Lower lobe of right lung (tissue), 2 donors: ENCODE results near the gene ZFHX3. TPM values are rescaled to one million over a fixed set of nuclear protein-coding genes. Genes with fewer than 3 reads are reported as not detected.
A peak's percentile ranks its signal among the peaks of the same experiment; 100 is the strongest.

Source experiments
- ATAC-seq, 2 donors: fragments of 200-7000 bp; cut with Tn5 transposase; one replicate each; pipeline ENCODE4 v1.9.1; 2020 to 2022; ENCODE audit warnings: mild to moderate bottlenecking in 2 of 2, moderate library complexity in 2 of 2
- DNase-seq: peaks from one replicate; pipeline ENCODE4 v3.0.0-alpha.2; 2020
- H3K27ac ChIP-seq: fragments of 200-600 bp; one replicate; pipeline ENCODE4 v1.8.0; 2022
- H3K27me3 ChIP-seq: fragments of 200-600 bp; one replicate; pipeline ENCODE4 v1.8.0; 2022; ENCODE audit warnings: low read depth
- H3K36me3 ChIP-seq: fragments of 200-600 bp; one replicate; pipeline ENCODE4 v1.8.0; 2022; ENCODE audit warnings: mild to moderate bottlenecking
- H3K4me1 ChIP-seq: fragments of 200-600 bp; one replicate; pipeline ENCODE4 v1.8.0; 2022
- H3K4me3 ChIP-seq: fragments of 200-600 bp; one replicate; pipeline ENCODE4 v1.8.0; 2022; ENCODE audit warnings: mild to moderate bottlenecking
- H3K9me3 ChIP-seq: fragments of 200-600 bp; one replicate; pipeline ENCODE4 v1.8.0; 2022
- CTCF ChIP-seq: fragments of 200-600 bp; IDR thresholded peaks from one replicate; pipeline ENCODE4 v1.8.0; 2022; ENCODE audit warnings: antibody characterized with exemption, mild to moderate bottlenecking
- intact Hi-C: fragments of 100-400 bp; cut with DNase I; formaldehyde crosslinking; loops from one replicate; pipeline ENCODE4 v1.11.0; 2022
- total RNA-seq: library from RNA; stranded (reverse); fragmentation: NEBNext Ultra II Directional; extraction: Animal tissue kit (Norgen Biotek cat#: 25700); gene quantifications from one replicate; pipeline ENCODE4 v1.2.1, GENCODE V29; 2021
- donor health status: DM: no; HTN: yes; CAD: no; lungs with severe emphysema.

Gene ZFHX3
- total RNA-seq, 1 donor from 2014 or later, result 29.3 TPM

GRCh38 chr16:73040136-73040535 is 7.8 kb downstream of the ZFHX3 start:
- no peak for TF ChIP-seq CTCF
- Histone ChIP-seq H3K36me3 (no peaks in the 10 kb centered on the region), H3K4me3 (no peak overlapping the region), H3K4me1 (peaks cover 51% of the 10 kb centered on the region), H3K27ac (no peak overlapping the region), H3K9me3 (no peaks in the 10 kb centered on the region), H3K27me3 (no peaks in the 10 kb centered on the region)
- no peak for DNase-seq
- no peak for ATAC-seq
- intact Hi-C loops, result no loop called here

- intact Hi-C loops, result no loop called here
- DNase-seq, result no peak
- Histone ChIP-seq H3K27ac (no peak overlapping the region), H3K9me3 (no peaks in the 10 kb centered on the region), H3K36me3 (no peaks in the 10 kb centered on the region), H3K27me3 (no peaks in the 10 kb centered on the region), H3K4me1 (peaks cover 45% of the 10 kb centered on the region), H3K4me3 (no peak overlapping the region)
- TF ChIP-seq CTCF, result no peak
- ATAC-seq, result no peak
Measured at GRCh38 chr16:73037845-73038570, 9.9 kb downstream of the ZFHX3 start.

GRCh38 chr16:73037331-73037745 is 10.6 kb downstream of the ZFHX3 start:
- Histone ChIP-seq H3K27ac (no peak overlapping the region), H3K4me1 (peaks cover 51% of the 10 kb centered on the region), H3K36me3 (no peaks in the 10 kb centered on the region), H3K4me3 (no peak overlapping the region), H3K27me3 (no peaks in the 10 kb centered on the region), H3K9me3 (no peaks in the 10 kb centered on the region)
- ATAC-seq (peak; percentile 65 to 75), DNase-seq (no peak)
- TF ChIP-seq CTCF, result no peak
- intact Hi-C loops, result no loop called here

- DNase-seq (no peak), ATAC-seq (peak; percentile 41 to 61)
- Histone ChIP-seq H3K9me3 (no peaks in the 10 kb centered on the region), H3K4me1 (peaks cover 53% of the 10 kb centered on the region), H3K27ac (peak overlapping the region; percentile 5), H3K36me3 (no peaks in the 10 kb centered on the region), H3K4me3 (no peak overlapping the region), H3K27me3 (no peaks in the 10 kb centered on the region)
- intact Hi-C loops, result no loop called here
- TF ChIP-seq CTCF, result no peak
Measured at GRCh38 chr16:73036074-73036826, 11.7 kb downstream of the ZFHX3 start.

- DNase-seq (no peak), ATAC-seq (no peak)
- intact Hi-C loops, result no loop called here
- Histone ChIP-seq H3K4me3 (no peak overlapping the region), H3K4me1 (peaks cover 53% of the 10 kb centered on the region), H3K27me3 (no peaks in the 10 kb centered on the region), H3K36me3 (no peaks in the 10 kb centered on the region), H3K27ac (no peak overlapping the region), H3K9me3 (no peaks in the 10 kb centered on the region)
- TF ChIP-seq CTCF, result no peak
Measured at GRCh38 chr16:73034374-73034773, 13.6 kb downstream of the ZFHX3 start.
